ENCODE measurements around the gene CD14.

CD14 gene

DNA sequence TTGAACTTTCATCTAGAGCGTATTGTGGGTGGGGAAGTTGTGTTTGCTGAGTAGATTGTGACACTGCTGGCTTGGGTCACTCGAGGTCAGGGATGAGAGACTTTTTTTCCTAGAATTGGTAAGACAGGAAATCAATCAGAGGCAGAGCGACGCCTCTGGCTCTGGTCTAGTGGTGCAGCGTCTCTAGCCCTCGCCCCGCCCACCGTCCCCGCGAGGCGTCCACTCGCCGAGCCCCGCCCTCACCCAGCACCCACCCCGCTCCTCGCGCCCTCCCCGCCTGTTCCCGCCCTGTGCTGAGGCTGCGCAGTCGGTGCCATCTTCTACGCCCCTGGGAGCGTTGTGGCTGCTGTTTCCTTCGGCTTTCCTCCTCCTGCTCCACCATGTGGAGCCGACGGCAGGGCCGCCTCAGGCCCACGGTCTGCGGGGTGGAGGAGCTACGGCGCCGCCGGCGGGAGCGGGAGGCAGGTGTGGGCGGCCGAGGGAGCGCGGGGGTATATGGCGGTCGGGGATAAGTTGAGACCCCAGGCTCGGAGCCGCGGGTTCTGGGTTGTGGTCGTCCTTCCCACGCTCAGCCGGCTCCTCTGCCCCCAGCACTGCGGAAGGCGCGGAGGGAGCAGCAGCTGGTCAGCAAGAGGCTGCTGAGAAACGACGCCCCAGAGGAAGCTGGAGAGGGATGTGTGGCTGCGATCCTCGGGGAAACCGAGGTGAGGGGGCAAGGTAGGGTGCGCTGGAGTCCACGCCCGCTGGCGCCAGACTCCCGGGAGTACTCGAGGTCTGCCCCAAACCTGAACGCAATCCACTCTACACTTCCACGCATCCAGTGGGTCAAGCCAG lies 6.4 kb upstream of the CD14 start, which contains the start of gene TMCO6 (continued):
- TF ChIP-seq ZNF449 (tag by site-specific recombination; IDR thresholded peaks at IDR 0.05) (no peak), YY2 (tag by site-specific recombination; IDR thresholded peaks at IDR 0.05) (no peak), ZNF529 (tag by site-specific recombination; IDR thresholded peaks at IDR 0.05; ENCODE audit: insufficient replicate concordance) (no peak), ZNF544 (tag by site-specific recombination; IDR thresholded peaks at IDR 0.05) (no peak), ZNF23 (tag by site-specific recombination; IDR thresholded peaks at IDR 0.05; ENCODE audit: borderline replicate concordance) (no peak), GLIS1 (tag by site-specific recombination; IDR thresholded peaks at IDR 0.05) (peak; percentile 46), ZNF394 (tag by site-specific recombination; IDR thresholded peaks at IDR 0.05; ENCODE audit: borderline replicate concordance) (no peak; the same call in none of the 2 replicates), YY1 (tag by site-specific recombination; IDR thresholded peaks at IDR 0.05) (0 out of 2 replicates have a peak, but pooled peaks have one; percentile 39), ZNF155 (tag by site-specific recombination; IDR thresholded peaks at IDR 0.05) (no peak), ZNF324 (tag by site-specific recombination; IDR thresholded peaks at IDR 0.05) (0 out of 2 replicates have a peak, but pooled peaks have one; percentile 22), RBAK (tag by site-specific recombination; IDR thresholded peaks at IDR 0.05) (no peak), GFI1B (tag by site-specific recombination; IDR thresholded peaks at IDR 0.05) (no peak), ZNF792 (tag by site-specific recombination; IDR thresholded peaks at IDR 0.05) (no peak), GLI2 (tag by site-specific recombination; IDR thresholded peaks at IDR 0.05; ENCODE audit: borderline replicate concordance, low read depth) (no peak), ZNF768 (tag by site-specific recombination; IDR thresholded peaks at IDR 0.05) (no peak), ZBTB17 (tag by site-specific recombination; IDR thresholded peaks at IDR 0.05) (peak; percentile 92), ZBTB1 (tag by site-specific recombination; IDR thresholded peaks at IDR 0.05) (no peak), KLF1 (tag by site-specific recombination; IDR thresholded peaks at IDR 0.05) (peak; percentile 64), MEIS1 (CRISPR knock-in tag; IDR thresholded peaks at IDR 0.05; ENCODE audit: borderline replicate concordance) (no peak), ZFP69B (tag by site-specific recombination; IDR thresholded peaks at IDR 0.05) (peak; percentile 11; the same call in 1 of the 2 replicates), ZNF645 (tag by site-specific recombination; IDR thresholded peaks at IDR 0.05) (no peak; the same call in 1 of the 2 replicates), ATF2 (tag by site-specific recombination; IDR thresholded peaks at IDR 0.05; ENCODE audit: low read depth) (no peak), REPIN1 (tag by site-specific recombination; IDR thresholded peaks at IDR 0.05; ENCODE audit: low read depth) (no peak), ZNF350 (tag by site-specific recombination; IDR thresholded peaks at IDR 0.05) (no peak), OVOL3 (tag by site-specific recombination; IDR thresholded peaks at IDR 0.05) (no peak), ZNF248 (tag by site-specific recombination; IDR thresholded peaks at IDR 0.05) (no peak)
- TF ChIP-seq, protein P1, sequence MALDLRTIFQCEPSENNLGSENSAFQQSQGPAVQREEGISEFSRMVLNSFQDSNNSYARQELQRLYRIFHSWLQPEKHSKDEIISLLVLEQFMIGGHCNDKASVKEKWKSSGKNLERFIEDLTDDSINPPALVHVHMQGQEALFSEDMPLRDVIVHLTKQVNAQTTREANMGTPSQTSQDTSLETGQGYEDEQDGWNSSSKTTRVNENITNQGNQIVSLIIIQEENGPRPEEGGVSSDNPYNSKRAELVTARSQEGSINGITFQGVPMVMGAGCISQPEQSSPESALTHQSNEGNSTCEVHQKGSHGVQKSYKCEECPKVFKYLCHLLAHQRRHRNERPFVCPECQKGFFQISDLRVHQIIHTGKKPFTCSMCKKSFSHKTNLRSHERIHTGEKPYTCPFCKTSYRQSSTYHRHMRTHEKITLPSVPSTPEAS (tag by site-specific recombination; IDR thresholded peaks at IDR 0.05) = 0 out of 2 replicates have a peak, but pooled peaks have one; percentile 7
- TF ChIP-seq, protein P2, sequence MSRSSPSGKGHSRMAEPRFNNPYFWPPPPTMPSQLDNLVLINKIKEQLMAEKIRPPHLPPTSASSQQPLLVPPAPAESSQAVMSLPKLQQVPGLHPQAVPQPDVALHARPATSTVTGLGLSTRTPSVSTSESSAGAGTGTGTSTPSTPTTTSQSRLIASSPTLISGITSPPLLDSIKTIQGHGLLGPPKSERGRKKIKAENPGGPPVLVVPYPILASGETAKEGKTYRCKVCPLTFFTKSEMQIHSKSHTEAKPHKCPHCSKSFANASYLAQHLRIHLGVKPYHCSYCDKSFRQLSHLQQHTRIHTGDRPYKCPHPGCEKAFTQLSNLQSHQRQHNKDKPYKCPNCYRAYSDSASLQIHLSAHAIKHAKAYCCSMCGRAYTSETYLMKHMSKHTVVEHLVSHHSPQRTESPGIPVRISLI (tag by site-specific recombination; IDR thresholded peaks at IDR 0.05) = peak; percentile 93
- TF ChIP-seq, protein P3, sequence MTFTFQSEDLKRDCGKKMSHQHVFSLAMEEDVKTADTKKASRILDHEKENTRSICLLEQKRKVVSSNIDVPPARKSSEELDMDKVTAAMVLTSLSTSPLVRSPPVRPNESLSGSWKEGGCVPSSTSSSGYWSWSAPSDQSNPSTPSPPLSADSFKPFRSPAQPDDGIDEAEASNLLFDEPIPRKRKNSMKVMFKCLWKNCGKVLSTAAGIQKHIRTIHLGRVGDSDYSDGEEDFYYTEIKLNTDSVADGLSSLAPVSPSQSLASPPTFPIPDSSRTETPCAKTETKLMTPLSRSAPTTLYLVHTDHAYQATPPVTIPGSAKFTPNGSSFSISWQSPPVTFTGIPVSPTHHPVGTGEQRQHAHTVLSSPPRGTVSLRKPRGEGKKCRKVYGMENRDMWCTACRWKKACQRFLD (tag by site-specific recombination; IDR thresholded peaks at IDR 0.05) = no peak
- TF ChIP-seq, protein P4, sequence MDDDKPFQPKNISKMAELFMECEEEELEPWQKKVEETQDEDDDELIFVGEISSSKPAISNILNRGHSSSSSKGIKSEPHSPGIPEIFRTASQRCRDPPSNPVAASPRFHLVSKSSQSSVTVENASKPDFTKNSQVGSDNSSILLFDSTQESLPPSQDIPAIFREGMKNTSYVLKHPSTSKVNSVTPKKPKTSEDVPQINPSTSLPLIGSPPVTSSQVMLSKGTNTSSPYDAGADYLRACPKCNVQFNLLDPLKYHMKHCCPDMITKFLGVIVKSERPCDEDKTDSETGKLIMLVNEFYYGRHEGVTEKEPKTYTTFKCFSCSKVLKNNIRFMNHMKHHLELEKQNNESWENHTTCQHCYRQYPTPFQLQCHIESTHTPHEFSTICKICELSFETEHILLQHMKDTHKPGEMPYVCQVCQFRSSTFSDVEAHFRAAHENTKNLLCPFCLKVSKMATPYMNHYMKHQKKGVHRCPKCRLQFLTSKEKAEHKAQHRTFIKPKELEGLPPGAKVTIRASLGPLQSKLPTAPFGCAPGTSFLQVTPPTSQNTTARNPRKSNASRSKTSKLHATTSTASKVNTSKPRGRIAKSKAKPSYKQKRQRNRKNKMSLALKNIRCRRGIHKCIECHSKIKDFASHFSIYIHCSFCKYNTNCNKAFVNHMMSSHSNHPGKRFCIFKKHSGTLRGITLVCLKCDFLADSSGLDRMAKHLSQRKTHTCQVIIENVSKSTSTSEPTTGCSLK (tag by site-specific recombination; IDR thresholded peaks at IDR 0.05) = no peak

Measured in HEK293 (cell line).